SIG-M5 treated with dmso at 0.1 percent for 504 hours (cell line): ENCODE measurements around the gene TSSK2.

Experiments used
- DNase-seq: peaks from one replicate; lab custom pipeline; 2025; ENCODE audit not compliant: unreplicated experiment; lab: John Stamatoyannopoulos, UW

Gene TSSK2

DNA sequence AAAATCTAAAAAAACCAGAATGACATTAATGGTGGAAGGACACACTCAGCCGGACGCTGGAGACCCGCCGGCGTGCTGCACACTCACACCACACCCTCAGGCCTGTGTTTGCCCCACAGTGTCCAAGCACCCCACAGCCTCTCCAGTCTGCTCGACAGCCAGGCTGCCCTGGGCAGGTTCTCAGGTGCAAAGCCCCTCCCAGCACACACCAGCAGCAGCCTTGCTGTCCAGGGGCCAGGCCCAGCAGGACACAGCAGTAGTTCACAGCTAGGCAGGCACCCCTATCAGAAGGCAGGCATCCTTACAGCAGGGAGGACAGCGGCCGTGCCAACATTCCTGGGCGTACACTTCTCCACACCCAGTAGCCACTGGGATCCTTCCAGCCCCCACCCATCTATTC lies 49.1 kb downstream of the TSSK2 start:
- DNase-seq, result no peak

DNA sequence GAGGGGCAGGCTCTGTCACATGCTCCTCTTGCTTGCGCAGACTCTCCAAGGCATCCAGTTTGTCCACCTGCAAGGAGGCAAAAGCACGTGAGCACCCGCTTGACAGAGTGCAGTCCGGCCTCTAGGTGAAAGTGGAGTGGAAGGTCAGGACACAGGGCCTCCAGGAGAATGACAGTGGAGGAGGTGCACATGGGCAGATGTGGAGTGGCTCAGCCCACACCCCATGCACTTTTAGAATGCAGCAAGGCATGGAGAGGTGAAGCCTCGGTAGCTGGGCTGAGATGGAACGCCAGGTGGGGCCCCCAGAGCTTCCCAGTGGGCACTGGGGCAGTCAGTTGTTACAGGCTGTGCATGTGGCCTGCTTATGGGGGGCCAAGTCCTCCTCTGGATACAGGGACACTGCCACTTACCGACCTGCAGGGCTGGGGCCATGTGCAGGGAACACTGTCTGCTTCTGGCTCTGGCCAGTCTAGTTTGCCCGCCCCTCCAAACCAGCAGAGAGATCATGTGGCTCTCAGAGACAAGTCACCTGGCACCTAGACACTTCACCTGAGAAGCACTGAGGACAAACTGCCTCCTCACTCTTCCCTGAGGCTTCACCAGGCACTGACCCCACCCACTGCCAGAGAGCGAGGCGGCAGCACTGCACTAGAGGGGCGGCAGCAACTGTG lies 49.8 kb downstream of the TSSK2 start:
- DNase-seq, result no peak

DNA sequence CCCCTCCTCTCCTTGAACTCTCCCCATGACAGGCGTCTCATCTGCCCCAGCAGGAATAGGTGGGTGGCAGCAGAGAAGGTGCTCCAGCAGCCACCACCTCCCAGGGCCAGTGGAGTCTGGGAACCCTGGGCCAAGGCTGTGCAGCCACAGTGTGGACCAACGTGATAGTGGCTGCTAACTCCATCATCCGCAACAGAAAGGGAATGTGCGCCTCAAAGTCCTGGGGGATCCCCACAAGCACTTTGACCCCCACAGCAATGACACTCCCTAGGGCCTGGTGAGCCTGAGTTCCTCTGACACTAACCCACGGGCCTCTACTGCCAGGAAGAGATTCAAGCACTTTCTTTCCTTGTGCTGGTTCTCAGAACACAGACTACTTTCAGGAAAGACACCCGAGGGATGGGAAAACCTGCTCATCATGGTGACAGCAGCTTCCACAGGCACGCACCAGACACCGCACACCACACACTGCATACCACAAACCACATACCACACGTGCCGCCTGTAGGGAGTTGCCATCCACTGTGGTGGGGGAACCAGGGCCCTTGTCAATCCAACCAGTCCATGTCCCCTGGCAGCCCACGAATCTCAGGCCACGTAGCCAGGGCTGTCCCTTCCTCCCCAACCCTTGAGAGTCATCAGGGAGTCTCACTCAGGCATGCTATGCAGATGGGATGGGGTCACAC lies 50.8 kb downstream of the TSSK2 start:
- DNase-seq, result no peak
